ENCODE results near the gene ARL3.
A peak's percentile ranks its signal among the peaks of the same experiment; 100 is the strongest.
"Not testable (repeated sequence)": the region's sequence is repeated elsewhere in the genome, so short reads cannot be mapped to it uniquely, and the experiment has no call there.

ARL3 gene

DNA sequence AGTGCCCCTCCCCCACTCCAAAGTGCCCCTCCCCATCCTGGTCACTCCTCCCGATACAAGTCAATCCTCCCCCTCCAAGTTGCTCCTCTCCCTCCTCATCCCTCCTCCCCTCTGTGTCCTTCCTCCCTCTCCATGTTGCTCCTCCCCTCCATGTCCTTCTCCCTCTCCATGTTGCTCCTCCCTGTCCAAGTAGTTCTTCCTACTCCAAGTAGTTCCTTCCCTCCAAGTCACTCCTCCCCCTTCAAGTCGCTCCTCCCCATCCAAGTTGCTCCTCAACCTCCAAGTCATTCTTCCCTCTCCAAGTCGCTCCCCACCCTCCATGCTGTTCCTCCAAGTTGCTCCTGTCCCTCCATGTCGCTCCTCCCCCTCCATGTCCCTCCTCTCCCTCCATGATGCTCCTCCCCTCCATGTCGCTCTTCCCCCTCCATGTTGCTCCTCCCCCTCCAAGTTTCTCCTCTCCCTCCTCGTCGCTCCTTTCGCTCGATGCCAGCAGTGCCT is 20.9 kb upstream of the ARL3 start:
- DNase-seq = no peak

DNA sequence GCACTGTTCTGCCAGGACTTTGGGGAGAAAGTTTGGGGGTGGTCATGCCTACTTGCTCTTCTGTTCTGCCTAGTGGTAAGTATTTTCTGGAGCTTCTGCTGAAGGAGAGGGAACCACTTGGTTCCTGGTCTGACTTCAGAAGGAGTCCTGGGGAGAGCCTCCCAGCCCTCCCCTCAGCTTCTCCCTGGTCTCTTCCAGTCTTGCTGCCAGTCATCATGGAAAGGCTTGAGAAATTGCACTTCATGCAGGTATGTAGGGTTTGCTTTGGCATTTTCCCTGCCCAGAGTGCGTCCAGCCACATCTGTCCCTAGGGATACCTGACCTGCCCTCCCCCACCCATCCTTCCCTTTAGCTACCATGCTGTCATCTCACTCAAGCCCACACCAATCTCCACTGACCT is 18.5 kb upstream of the ARL3 start:
- no peak for DNase-seq

GRCh38 chr10:102731222-102731800 is 17.1 kb upstream of the ARL3 start:
- no peak for DNase-seq

GRCh38 chr10:102729029-102730026 is 15.1 kb upstream of the ARL3 start:
- peak; percentile 33 for DNase-seq

- no peak for DNase-seq
Observed at GRCh38 chr10:102727037-102727818, 13.0 kb upstream of the ARL3 start.

GRCh38 chr10:102726274-102726673 is 12.1 kb upstream of the ARL3 start:
- DNase-seq = no peak

DNA sequence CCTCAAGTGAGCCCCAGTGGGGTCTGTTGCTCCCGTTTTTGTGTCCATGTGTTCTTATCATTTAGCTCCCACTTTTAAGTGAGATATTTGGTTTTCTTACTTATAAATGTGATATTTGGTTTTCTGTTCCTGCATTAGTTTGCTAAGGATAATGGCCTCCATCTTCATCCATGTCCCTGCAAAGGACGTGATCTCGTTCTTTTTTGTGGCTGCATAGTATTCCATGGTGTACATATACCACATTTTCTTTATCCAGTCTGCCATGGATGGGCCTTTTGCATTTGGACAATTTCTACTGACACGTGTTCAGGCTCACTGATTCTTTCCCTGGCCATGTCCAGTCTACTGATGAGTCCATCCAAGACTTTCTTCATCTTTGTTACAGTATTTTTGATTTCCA is 9.8 kb upstream of the ARL3 start:
- no peak for DNase-seq

DNA sequence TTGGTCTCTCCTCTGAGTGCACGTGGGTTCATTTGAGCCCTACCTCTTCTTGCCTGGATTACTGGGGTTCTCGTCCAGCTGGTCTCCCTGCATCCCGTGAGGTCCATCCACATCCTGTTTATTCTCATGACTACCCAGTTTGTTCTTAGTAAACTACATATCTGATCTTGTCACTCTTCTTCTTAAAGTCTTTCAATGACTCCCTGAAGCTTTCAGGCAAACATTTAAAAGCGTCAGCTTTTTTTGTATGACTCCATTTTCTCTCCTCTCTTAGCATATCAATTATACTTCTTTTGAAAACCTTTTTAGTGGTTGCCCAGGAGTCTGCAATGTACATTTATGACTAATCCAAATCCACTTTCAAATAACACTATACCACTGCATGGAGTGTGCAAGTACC is 7.8 kb upstream of the ARL3 start:
- no peak for DNase-seq

GRCh38 chr10:102720775-102721301 is 6.6 kb upstream of the ARL3 start:
- DNase-seq = no peak

- DNase-seq = no peak
Observed at GRCh38 chr10:102720337-102720736, 6.1 kb upstream of the ARL3 start.

- no peak for DNase-seq
Observed at GRCh38 chr10:102718220-102718619, 4.0 kb upstream of the ARL3 start.

DNA sequence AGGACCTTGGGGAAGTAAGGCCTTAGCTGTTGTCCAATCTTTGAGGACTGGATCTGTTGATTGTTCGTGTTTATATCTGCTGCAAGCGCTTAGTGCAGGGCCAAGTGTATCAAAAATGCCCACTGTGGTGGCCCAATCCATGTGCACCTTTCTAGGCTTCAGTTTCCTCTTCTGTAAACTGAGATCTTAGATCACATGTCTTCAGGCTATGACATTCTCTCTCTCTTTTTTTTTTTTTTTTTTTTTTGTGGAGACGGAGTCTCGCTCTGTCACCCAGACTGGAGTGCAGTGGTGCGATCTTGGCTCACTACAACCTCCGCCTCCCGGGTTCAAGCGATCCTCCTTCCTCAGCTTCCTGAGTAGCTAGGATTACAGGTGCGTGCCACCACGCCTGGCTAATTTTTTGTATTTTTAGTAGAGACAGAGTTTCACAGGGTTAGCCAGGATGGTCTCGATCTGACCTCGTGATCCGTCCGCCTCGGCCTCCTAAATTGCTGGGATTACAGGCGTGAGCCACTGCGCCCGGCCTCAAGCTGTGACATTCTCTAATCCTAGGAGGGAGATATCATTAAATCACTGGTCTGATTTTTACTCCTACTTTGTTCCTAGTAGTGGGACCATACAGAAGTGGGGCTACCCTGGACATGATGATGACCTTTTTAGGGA is 2.8 kb upstream of the ARL3 start:
- DNase-seq = not testable (repeated sequence)

DNA sequence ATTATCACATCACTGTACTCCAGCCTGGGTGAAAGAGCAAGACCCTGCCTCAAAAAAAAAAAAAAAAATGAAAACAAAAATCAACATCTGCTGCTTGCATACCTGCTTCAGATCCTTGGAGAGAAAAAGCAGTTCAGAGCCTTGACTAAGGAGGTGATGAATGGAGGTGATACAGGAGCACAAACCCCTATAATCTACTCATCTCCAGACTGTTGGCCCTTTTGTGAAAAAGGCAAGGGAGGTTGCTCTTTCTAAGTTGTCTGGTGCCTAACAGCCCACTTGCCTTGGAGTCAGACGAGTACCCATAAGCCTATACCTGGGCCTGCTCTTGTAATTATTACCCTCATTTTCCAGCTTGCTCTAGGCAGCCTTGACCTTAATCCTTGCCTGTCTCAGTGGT is 1.7 kb upstream of the ARL3 start:
- no peak for DNase-seq

GRCh38 chr10:102714621-102715455 is 641 bp upstream of the ARL3 start, which contains the start of gene SFXN2:
SFXN2 (plus strand) TSS chr10:102714636; CDS start chr10:102726637, 12,001 bp downstream.
- DNase-seq = no peak

DNA sequence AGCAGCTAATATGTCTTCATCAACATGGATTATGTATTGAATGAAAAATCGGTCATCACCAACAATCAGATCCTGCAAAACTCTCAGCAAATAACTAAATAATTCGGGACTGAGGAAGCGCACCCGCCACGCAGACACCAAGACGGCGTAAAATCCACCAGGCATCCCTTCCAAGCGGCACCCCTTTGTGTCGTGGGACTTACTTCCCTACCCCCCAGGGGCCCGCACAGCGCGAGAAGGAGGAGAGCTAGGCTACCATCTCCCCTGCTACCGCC is 721 bp downstream of the ARL3 start:
- DNase-seq = no peak

- no peak for DNase-seq
Observed at GRCh38 chr10:102712843-102713538, 1.2 kb downstream of the ARL3 start.

- DNase-seq = no peak
Observed at GRCh38 chr10:102712089-102712488, 2.1 kb downstream of the ARL3 start.

GRCh38 chr10:102710609-102711008 is 3.6 kb downstream of the ARL3 start:
- no peak for DNase-seq

GRCh38 chr10:102705531-102705930 is 8.7 kb downstream of the ARL3 start:
- DNase-seq = no peak

GRCh38 chr10:102704915-102705314 is 9.3 kb downstream of the ARL3 start:
- no peak for DNase-seq

GRCh38 chr10:102702742-102703141 is 11.5 kb downstream of the ARL3 start:
- no peak for DNase-seq

Data from NCI-H2227 treated with DMSO at 0.1 percent for 48 hours (cell line).